Measurements from ENCODE around the gene ZNF594. TPM values are rescaled to one million over a fixed set of nuclear protein-coding genes. Genes with fewer than 3 reads are reported as not detected.

ZNF594 gene
- total and polyA plus RNA-seq, 2 of the 8 experiments (the other 6 are each of a cell fraction or from before 2014, with no cell fraction given), result 3.6 to 14.3 TPM

DNA sequence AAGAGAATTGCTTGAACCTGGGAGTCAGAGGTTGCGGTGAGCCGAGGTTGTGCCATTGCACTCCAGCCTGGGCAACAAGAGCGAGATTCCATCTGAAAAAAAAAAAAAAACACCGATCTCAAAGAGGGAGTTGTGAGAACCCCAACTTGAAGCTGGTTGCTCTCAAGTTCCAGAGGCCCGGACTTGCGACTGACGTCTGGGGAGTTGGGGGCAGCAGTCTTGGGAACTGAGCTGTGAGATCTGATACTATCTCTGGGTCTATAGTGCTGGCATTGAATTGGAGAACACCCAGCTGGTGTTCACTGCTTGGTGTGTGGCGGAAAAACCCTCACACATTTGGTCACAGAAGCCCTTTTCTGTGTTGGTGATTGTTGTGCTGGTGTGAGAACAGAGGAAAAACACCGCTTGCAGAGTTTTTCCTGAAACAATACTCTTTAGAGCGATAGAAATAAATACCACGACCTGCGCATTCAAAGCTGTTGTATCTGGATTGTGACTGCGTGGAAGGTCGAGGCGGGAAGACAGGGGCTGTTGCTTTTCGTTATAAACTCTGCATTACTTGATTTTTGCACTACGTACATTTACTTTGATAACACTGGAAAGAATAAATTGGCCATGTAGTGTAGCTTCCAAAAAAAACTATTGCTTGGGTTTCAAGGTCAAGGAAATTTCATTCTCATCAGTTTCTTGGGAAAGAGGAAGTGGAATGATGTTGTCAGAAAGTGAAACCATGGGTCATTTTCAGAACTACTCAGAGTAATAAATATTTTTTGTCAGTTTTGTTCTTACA is 34.2 kb upstream of the ZNF594 start:
- no peak overlapping the region for H3K4me3 ChIP-seq (ENCODE audit: extremely low read depth in 1 of 4, insufficient read depth in 2 of 4, low read depth in 3 of 4, low read length in 4 of 4)
- H3K23me2 ChIP-seq (ENCODE audit: low read depth, low read length), result no peaks in the 10 kb centered on the region
- POLR2A ChIA-PET (ENCODE audit: partially characterized antibody), result no interaction called here
- H3K14ac ChIP-seq (ENCODE audit: insufficient read length), result no peak overlapping the region
- no peak overlapping the region for H4K8ac ChIP-seq (ENCODE audit: extremely low read depth, insufficient read depth, low read length)
- no peak overlapping the region for H2BK120ac ChIP-seq (replicated peaks; ENCODE audit: low read depth, low read length)
- no peak overlapping the region for H3K4me2 ChIP-seq (ENCODE audit: insufficient read depth in 1 of 2, low read depth in 2 of 2, low read length in 2 of 2)
- no peak overlapping the region for H2BK20ac ChIP-seq (ENCODE audit: low read length)
- H3K79me2 ChIP-seq (ENCODE audit: control insufficient read depth in 1 of 2, insufficient read depth in 2 of 2, low read length in 2 of 2), result no peaks in the 10 kb centered on the region
- no peak for DNase-seq (ENCODE audit: low read depth in 1 of 2, low spot score in 2 of 2)
- no peak overlapping the region for H2AFZ ChIP-seq (ENCODE audit: low read length)
- H2AK5ac ChIP-seq (ENCODE audit: low read depth, low read length), result no peak overlapping the region
- no peak overlapping the region for H3K4ac ChIP-seq (replicated peaks; ENCODE audit: insufficient read length, low read depth, low read length)
- H2BK12ac ChIP-seq (ENCODE audit: low read depth, low read length), result no peak overlapping the region
- no peak overlapping the region for H3K23ac ChIP-seq (ENCODE audit: insufficient read length)
- H4K91ac ChIP-seq (replicated peaks; ENCODE audit: insufficient read length, low read length), result no peak overlapping the region
- no peak overlapping the region for H3K9ac ChIP-seq (replicated peaks in 1 of 4; ENCODE audit: extremely low read depth in 1 of 4, low read depth in 3 of 4, low read length in 3 of 4)
- no peak overlapping the region for H3K27ac ChIP-seq (ENCODE audit: low read depth, low read length)
- no peak overlapping the region for H3K56ac ChIP-seq (replicated peaks; ENCODE audit: insufficient read length, low read depth, low read length)
- no peak overlapping the region for H3K18ac ChIP-seq (ENCODE audit: extremely low read depth, low read length)
- H4K5ac ChIP-seq (ENCODE audit: insufficient read length, low read depth, low read length), result no peak overlapping the region
- H3K79me1 ChIP-seq (ENCODE audit: low read depth, low read length), result no peaks in the 10 kb centered on the region
- no peaks in the 10 kb centered on the region for H3K36me3 ChIP-seq (ENCODE audit: control insufficient read depth in 2 of 4, insufficient read depth in 4 of 4, low read length in 3 of 4)
- H3K4me1 ChIP-seq (replicated peaks in 1 of 4; ENCODE audit: control insufficient read depth in 3 of 4, insufficient read depth in 4 of 4, low read length in 3 of 4), result no peaks in the 10 kb centered on the region
- FAIRE-seq, result no peak
- H3K9me3 ChIP-seq (ENCODE audit: insufficient read depth in 2 of 2, low read depth in 1 of 2, low read length in 1 of 2), result no peaks in the 10 kb centered on the region
- no peaks in the 10 kb centered on the region for H4K20me1 ChIP-seq (replicated peaks in 1 of 2; ENCODE audit: control insufficient read depth in 1 of 2, insufficient read depth in 2 of 2, low read length in 2 of 2)
- no peaks in the 10 kb centered on the region; a peak in 1 of 7 replicates for H3K27me3 ChIP-seq (replicated peaks in 1 of 4; ENCODE audit: control insufficient read depth in 3 of 4, extremely low read depth in 1 of 4, insufficient read depth in 3 of 4, low read length in 3 of 4)
- no peak overlapping the region for H2BK15ac ChIP-seq (ENCODE audit: low read length)
- no peak overlapping the region for H2BK5ac ChIP-seq (ENCODE audit: low read depth, low read length)
- no peak for TF ChIP-seq USF2 (IDR thresholded peaks at IDR 0.05; ENCODE audit: low read length)
- 85% methylated on average over 16 of the region's 17 CpGs; no CpG with 5 or more reads in 1 of the 2 experiments for WGBS, 2 experiments (ENCODE audit: extremely low coverage in 1 of 2, insufficient coverage in 1 of 2, insufficient read length in 1 of 2, insufficient replicate concordance in 2 of 2, low coverage in 1 of 2, low lambda C conversion rate in 2 of 2, missing lambda C conversion rate in 1 of 2)
- CTCF ChIA-PET (ENCODE audit: partially characterized antibody), result interaction anchor here (1.4 to 3.8 kb wide), 2 partner anchors 11 to 13 kb away, joined by 3 to 20 read pairs; no protein-coding TSS in a partner anchor

Measured in H1 (cell line).